NCI-H748 (cell line): ENCODE data around the gene TRAF7.
"Not testable (repeated sequence)": the region's sequence is repeated elsewhere in the genome, so short reads cannot be mapped to it uniquely, and the experiment has no call there.

Source experiments
- DNase-seq: peaks from one replicate; lab custom pipeline; 2025; ENCODE audit not compliant: unreplicated experiment; lab: John Stamatoyannopoulos, UW

Gene TRAF7

DNA sequence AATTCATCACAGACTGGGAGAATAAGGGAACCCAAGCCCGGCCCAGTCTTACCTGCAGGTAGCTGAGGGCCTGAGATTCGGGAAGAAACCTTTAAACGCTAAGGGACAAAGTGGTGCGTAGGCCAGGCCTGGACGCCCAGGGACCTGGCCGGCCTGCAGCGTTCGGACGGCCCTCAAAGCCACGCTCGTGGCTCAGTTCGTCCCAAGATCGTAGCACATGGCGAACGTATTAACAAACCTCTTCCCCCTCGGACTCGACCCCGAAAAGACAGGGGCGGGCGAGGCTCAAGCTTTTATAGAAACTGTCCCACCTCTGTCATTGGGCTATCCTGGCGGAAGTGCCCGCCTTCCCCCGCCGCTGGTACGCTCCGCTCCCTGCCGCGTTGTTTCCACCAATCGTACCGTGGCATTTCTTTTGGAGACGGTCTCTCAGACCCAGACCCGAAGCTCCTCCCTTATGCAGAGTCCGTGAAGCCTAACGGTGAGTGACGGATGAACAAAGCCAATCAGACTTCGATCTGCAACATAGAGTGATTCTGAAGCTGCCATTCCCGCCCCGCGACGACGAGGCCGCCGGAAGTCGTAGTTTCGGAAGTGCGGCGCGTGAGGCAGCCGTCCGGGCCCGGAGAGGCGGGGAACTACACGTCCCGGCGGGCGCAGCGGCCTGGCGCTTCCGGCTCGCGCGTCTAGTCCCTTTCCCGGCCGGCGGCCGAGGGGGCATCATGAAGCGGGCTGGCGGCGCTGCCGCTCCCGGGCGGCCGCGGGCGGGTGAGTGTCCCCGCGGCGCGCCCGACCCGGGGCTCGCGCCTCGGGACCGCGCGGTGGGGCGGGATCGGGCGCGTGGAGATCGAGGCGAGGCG is at the start of gene TRAF7:
Gene TRAF7 (plus strand): TSS at position 692 of the 860 bp plus-strand sequence. CDS start 8,139 bp downstream, outside the sequence.
- peak; percentile 99 for DNase-seq

DNA sequence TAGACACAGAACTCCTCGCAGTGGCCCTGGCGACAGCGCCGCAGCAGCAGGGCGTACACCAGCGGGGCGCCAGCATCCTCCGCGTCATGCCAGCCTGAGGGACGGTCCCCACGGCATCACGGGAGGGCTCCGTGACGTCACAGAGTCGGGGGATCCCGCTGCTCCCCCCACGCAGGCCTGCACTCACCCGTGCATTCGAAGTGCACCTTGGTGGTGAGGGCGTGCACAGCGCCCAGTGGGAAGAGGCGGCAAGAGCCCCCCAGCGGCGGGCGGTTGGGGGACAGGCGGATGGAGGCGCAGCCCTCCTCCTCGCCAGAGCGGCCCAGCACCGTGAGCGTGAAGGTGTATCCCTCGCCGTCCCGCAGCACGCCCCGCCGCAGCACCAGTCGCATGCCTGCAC is 49.4 kb upstream of the TRAF7 start:
- DNase-seq, result not testable (repeated sequence)

GRCh38 chr16:2107121-2107790 is 48.3 kb upstream of the TRAF7 start:
- not testable (repeated sequence) for DNase-seq

- DNase-seq, result not testable (repeated sequence)
Observed at GRCh38 chr16:2107791-2108125, 47.8 kb upstream of the TRAF7 start.

DNA sequence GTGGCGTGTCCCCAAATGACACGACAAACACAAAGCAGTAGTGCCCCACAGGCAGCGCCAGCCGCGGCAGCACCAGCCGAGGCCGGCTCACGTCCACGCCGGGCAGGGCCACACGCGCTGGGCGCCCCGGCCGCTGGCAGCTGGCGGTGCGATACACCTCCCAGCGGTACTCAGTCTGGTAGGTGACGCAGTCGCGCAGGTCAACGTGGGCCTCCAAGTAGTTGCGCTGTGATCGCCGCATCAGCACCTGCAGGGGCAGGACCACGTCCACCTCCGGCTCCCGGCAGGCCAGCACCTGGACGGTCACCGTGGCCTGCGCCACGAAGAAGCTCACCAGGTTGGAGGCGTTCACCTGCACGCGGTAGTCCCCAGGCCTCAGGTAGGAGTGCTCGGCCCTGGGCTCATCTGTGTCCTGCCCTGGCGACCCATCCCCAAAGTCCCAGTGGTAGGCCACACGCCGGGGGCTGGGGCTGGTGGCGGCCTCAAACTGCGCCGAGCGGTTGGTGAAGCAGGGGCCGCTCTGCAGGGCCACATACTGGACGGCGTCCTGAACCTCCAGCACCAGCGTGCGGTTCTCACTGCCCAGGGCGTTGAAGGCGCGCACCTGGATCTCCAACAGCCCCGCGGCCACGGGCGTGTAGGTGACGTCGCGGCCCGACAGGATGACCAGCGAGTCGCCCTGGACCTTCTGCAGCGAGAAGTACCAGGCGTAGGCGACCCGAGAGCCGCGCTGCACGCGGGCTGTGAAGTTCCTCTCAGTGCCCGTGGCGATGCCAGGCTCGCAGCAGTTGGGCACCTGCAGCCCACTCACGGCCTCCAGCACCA is 46.9 kb upstream of the TRAF7 start:
- not testable (repeated sequence) for DNase-seq

DNA sequence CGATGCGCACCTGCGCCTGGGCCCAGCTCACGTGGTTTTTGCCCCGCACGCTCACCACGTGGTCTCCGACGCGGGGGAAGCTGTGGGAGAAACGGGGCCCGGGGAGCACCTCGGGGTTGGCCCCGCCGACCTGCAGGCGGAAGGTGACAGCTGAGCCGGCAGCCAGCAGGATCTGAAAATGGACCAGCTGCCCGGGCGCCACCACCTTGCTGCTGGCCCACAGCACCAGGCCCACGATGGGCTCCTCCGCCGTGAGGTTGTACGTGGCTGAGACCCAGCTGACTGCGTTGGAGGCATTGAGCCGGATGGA is 46.4 kb upstream of the TRAF7 start:
- DNase-seq, result not testable (repeated sequence)

DNA sequence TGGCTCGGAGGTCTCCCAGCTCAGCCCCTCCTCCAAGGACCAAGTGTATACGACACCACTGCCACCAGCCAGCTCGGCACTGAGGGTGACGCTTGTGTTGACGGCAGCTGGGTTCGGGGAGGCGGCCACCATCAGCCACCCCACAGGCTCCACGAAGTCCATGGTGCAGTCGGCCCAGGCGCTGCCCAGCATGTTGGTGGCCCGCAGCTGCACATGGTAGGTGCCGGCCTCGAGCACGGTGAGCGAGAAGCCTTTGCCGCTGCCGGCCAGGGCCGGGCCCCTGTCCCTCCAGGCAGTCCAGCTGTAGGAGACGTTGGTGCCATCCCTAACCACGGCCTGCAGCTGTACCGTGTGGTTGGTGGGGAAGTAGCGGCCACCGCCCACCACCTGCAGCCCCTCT is 45.7 kb upstream of the TRAF7 start:
- DNase-seq, result not testable (repeated sequence)

- DNase-seq, result not testable (repeated sequence)
Observed at GRCh38 chr16:2110332-2111008, 45.1 kb upstream of the TRAF7 start.

DNA sequence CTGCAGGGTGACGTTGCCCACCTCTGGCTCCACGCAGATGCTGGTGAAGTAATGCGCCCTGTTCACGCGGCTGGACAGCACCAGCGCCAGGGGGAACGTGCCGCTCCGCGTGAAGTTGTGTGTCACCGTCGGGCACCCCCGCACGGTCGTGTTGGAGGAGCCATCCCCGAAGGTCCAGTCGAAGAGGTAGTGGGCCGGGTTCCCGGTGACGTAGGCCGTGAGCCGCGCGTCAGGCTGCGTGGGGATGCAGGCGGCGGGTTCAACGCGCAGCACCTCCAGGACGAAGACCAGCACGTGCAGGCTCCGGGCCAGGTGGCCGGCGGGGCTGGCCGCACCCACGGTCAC is 44.6 kb upstream of the TRAF7 start:
- not testable (repeated sequence) for DNase-seq

DNA sequence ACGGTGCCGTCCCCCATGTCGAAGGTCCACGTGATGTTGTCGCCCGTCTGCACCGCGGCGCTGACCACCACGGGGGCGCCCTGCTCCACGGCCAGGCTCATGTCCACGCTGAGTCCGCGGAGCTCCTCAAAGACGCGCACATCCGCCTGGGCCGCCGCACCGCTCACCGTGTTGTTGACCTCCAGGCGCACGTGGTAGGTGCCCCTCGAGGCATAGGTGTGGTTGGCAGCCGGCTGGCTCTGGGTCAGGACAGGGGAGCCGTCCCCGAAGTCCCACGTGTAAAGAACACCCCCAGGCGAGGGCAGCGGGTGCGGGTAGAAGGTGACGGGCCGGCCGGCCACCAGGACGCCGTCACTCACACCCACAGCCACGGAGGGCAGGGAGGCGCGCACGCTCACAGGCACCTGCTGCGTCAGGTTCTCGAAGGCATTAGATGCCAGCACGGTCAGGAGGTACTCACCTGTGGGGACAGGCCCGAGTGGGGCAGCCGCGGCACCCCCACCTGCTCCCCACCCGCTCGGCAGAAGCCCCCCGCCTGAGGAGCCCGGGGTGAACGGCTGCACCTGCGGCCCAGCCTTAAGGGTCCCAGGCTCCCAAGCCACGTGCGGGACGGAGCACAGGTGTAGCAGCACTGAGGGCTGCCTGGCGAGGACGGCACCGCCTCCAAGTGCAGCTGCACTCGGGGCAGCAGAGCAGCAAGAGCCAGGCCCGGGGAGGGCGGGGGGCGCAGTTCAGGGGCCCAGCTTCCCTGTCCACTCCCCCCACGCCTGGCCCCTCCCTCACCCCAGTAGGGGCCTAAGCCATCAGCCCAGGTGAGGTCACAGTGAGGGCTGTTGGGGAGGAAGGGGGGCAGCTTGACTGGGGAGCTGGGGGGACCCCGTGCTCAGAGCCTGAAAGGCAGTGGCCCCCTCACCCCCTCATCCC is 43.9 kb upstream of the TRAF7 start:
- not testable (repeated sequence) for DNase-seq

DNA sequence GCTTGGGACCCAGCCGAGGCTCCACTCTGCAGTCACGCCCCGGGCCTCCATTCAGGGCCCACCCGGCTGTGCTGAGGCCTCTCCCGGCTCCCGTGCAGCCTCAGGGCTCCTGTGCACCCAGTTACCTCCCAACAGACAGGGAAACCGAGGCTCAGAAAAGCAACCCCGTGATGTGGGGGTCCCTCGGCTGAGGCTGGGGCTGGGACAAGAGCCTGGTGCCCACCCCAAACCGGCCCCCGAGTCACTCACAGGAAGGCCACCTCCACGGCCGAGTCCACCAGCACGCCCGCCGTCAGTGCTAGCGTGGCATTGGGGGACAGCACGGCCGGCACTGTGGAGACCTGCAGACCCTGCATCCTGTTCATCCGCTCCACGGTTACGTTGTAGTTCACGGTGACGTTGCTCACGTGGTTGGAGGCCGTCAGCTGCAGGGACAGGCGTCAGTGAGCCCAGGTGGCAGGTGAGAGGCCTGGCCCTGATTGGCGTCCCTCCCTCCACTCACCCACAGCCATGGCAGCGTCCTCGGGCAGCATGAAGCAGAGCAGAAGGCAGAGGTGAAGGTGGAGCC is 43.0 kb upstream of the TRAF7 start:
- DNase-seq, result not testable (repeated sequence)

- not testable (repeated sequence) for DNase-seq
Observed at GRCh38 chr16:2114225-2114624, 41.4 kb upstream of the TRAF7 start.

DNA sequence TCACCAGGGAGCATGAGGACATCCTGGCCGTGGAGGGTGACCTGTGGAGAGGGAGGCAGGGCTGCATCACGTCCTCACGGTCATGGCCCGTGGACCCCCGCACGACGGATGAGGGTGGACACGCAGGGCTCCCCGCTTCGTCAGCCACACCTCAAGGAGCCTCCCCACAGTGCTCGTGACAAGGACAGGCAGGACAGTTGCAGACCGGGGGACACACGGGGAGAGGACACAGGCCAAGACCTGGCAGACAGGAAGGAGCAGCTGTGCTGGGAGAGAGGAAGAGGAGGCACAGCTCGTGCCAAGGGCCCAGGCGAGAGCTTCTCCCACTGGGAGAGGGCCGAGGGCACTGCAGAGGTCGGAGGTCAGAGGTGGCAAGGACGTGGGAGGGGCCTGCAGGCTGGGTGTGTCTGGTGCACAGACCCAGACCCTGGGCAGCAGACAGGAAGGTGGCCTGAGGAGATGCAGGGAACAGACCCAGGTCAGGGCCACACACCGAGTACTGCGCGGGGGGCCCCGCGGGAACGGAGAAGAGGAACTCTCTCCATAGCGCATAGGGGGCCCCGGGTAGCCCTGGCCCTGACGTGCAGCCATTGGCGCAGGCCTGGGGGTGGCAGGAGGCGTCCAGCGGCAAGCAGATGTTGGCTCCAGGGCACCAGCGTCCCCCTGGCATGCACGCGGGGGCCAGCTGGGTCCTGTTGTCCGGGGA is 40.5 kb upstream of the TRAF7 start:
- not testable (repeated sequence) for DNase-seq

DNA sequence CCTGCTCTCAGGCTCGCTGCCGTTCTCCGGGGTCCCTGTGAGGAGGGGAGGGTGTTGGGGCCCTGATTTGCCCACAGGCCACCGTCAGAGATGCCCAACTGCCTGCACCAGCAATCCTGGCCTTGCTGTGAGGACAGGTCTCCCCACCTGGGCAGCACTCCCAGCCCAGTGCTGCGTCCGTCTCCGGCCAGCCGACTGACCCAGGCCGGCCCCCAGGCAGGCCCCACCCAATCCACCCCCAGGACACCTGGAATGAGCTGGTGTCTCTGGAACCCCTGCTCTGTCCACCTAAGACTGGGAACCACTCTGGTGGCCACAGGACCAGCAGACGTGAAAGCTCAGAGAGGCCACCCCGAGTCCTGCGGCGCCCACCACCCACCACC is 40.0 kb upstream of the TRAF7 start:
- DNase-seq, result no peak

GRCh38 chr16:2116428-2116827 is 39.2 kb upstream of the TRAF7 start:
- not testable (repeated sequence) for DNase-seq

DNA sequence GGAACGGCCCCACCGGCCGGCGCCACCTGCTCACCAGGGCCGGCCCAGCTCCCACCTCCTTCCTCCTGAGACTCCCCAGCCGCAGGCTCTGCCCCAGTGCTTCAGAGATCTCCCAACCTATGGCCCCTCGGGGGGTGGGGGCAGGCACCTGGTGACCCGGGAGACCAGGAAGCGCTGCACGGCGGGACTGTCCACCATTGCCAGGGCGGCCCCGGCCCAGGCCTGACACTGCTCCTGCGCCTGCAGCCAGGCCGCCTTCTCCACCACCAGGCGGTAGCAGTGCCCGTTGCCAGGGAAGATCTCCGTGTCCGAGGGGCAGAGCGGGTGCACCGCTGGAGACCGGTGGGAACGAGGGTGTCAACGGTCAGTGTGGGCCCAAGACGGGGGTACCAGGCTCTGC is 38.2 kb upstream of the TRAF7 start:
- DNase-seq, result not testable (repeated sequence)

DNA sequence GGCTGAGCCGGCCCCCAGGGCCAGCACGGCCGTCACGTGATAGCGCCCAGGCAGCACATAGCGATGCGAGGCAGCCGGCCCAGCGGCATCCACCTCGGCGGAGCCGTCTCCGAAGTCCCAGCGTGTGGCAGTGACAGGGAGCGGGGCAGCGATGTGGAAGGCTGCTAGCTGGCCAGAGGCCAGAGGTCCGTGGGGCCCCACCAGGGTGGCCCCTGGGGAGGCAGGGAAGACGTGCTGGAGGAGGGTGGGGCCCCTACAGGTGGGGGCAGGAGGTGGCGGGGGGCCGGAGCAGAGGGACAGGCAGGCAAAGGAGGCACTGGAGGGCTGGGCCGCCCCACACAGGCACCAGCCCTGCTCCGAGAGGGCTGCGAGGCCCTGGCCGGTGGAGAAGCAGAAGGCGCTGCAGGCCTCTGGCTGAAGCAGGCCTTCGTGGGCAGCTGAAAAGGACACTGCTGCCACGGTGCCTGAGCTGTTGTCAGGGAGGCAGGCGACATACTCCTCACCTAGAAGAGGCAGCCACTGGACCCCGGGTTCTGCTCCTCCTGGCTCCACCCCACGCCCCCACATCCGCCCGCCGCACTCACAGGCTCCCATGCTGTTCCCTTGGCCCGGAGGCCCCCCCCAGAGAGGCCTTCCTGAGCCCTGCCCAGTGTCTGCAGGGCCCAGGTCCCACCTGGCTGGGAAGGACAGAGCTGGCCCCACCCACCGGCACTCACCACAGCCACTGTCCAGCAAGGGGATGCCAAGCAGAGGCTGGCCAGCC is 37.4 kb upstream of the TRAF7 start:
- DNase-seq, result not testable (repeated sequence)

DNA sequence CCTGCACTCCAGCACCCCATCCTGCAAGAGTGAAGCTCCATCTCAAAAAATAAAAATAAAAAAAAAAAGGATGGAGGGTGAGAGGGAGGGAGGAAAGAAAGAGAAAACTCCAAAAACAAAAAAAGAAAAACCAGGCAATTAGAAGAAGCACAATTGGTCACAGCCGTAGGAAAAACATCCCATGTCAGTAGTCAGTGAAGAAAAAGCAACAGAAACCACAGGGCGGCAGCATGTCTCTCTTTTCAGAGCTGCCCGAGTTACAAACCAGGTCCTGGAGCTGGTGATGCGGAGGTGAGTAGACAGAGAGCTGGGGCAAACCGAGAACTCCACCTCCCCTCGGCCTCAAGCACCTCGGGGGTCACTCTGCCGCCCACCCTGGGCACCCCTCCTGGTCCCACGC is 34.3 kb upstream of the TRAF7 start:
- not testable (repeated sequence) for DNase-seq
